HCT116 (cell line): ENCODE results near the gene ANKRD29. TPM values are rescaled to one million over a fixed set of nuclear protein-coding genes. Genes with fewer than 3 reads are reported as not detected.
A peak's percentile ranks its signal among the peaks of the same experiment; 100 is the strongest.

Experiments used
- ATAC-seq: fragments of 200-7000 bp; cut with Tn5 transposase; 2 replicates; pipeline ENCODE4 v1.9.1; 2020; ENCODE audit warnings: mild to moderate bottlenecking, moderate library complexity
- BruUV-seq: library from RNA; stranded (reverse); fragments of 400-500 nt; replicated peaks from 2 replicates; lab custom pipeline; 2021; lab: Mats Ljungman, UMichigan
- CTCF ChIA-PET: fragments of 300-600 bp; sonication (Branson Sonifier 250); formaldehyde crosslinking; loops from one replicate; lab custom pipeline; 2021; ENCODE audit warnings: antibody characterized with exemption; lab: Charles Lee
- POLR2A ChIA-PET: fragments of 300-600, 350-600 bp; sonication (Branson Sonifier 250); formaldehyde crosslinking; loops from one replicate; lab custom pipeline; 2021; ENCODE audit warnings: antibody characterized with exemption; lab: Charles Lee
- RAD21 ChIA-PET, 2 experiments: fragments of 300-600 bp; sonication (Branson Sonifier 250); formaldehyde crosslinking; loops; one replicate each; lab custom pipeline; 2023; ENCODE audit warnings: low total read pairs in 2 of 2; ENCODE audit not compliant: uncharacterized antibody in 2 of 2, unreplicated experiment in 2 of 2, low non-redundant PET in 1 of 2; lab: Charles Lee
- DNase-seq: peaks from one replicate; pipeline ENCODE4 v3.0.0-alpha.2; 2010; ENCODE audit warnings: low read depth, low spot score
- H2AFZ ChIP-seq: fragments of 200-600 bp; shearing (Covaris generic), sonication (generic); 2 replicates; pipeline ENCODE4 v1.6.1; 2017; ENCODE audit warnings: low read depth, mixed run types, mixed read lengths, antibody characterized with exemption, low read length; ENCODE audit not compliant: poor library complexity, severe bottlenecking
- H3K27ac ChIP-seq: 2 replicates; pipeline ENCODE4 v1.5.1; 2012; ENCODE audit warnings: low read depth, low read length
- H3K27me3 ChIP-seq: fragments of 200-600 bp; sonication (generic); 2 replicates; pipeline ENCODE4 v1.6.1; 2016; ENCODE audit warnings: mixed run types, low read length, mixed read lengths; ENCODE audit not compliant: insufficient read depth
- H3K36me3 ChIP-seq, 2 experiments: fragments of 200-500 bp in 1 of 2; fragments of 200-600 bp in 1 of 2; sonication (Bioruptor generic) in 1 of 2; sonication (generic) in 1 of 2; 2 replicates each; pipeline versions ENCODE4 v1.5.1 to v1.6.1; 2014 to 2016; ENCODE audit warnings: low read length in 2 of 2, inconsistent platforms in 1 of 2, mixed read lengths in 1 of 2, mixed run types in 1 of 2; ENCODE audit not compliant: insufficient read depth in 2 of 2, control insufficient read depth in 1 of 2
- H3K4me1 ChIP-seq, 2 experiments: fragments of 200-600 bp in 1 of 2; sonication (generic) in 1 of 2; 2 replicates each; pipeline versions ENCODE4 v1.5.1 to v1.6.1; 2012 to 2017; ENCODE audit warnings: low read length in 2 of 2, inconsistent platforms in 1 of 2, mild to moderate bottlenecking in 1 of 2, mixed read lengths in 1 of 2, mixed run types in 1 of 2, moderate library complexity in 1 of 2; ENCODE audit not compliant: insufficient read depth in 2 of 2, control insufficient read depth in 1 of 2
- H3K4me2 ChIP-seq: fragments of 200-600 bp; sonication (generic); 2 replicates; pipeline ENCODE4 v1.6.1; 2017; ENCODE audit warnings: mixed run types, low read length, mixed read lengths
- H3K4me3 ChIP-seq, 2 experiments: fragments of 200-600 bp in 1 of 2; sonication (generic) in 1 of 2; replicated peaks in 1 of 2; 2 replicates each; pipeline ENCODE4 v1.5.1; 2011 to 2016; ENCODE audit warnings: low read length in 2 of 2, control low read depth in 1 of 2, low read depth in 1 of 2, mild to moderate bottlenecking in 1 of 2, mixed read lengths in 1 of 2, mixed run types in 1 of 2
- H3K79me2 ChIP-seq: fragments of 200-600 bp; sonication (generic); 2 replicates; pipeline ENCODE4 v1.6.1; 2017; ENCODE audit warnings: mild to moderate bottlenecking, mixed run types, low read length, moderate library complexity, mixed read lengths; ENCODE audit not compliant: insufficient read depth
- H3K9ac ChIP-seq: fragments of 200-600 bp; sonication (generic); 2 replicates; pipeline ENCODE4 v1.6.1; 2016; ENCODE audit warnings: low read length, mixed read lengths
- H3K9me2 ChIP-seq: fragments of 200-600 bp; sonication (generic), shearing (Covaris generic); 2 replicates; pipeline ENCODE4 v1.6.1; 2017; ENCODE audit warnings: mixed run types, mild to moderate bottlenecking, moderate library complexity; ENCODE audit not compliant: insufficient read depth
- H3K9me3 ChIP-seq, 2 experiments: fragments of 200-500 bp in 1 of 2; fragments of 200-600 bp in 1 of 2; sonication (Bioruptor generic) in 1 of 2; sonication (generic) in 1 of 2; 2 replicates each; pipeline ENCODE4 v1.6.1; 2014 to 2017; ENCODE audit warnings: low read length in 2 of 2, mixed read lengths in 2 of 2, inconsistent platforms in 1 of 2, low read depth in 1 of 2, mild to moderate bottlenecking in 1 of 2, mixed run types in 1 of 2, moderate library complexity in 1 of 2; ENCODE audit not compliant: control insufficient read depth in 1 of 2, insufficient read depth in 1 of 2
- H4K20me1 ChIP-seq: fragments of 200-600 bp; sonication (generic), shearing (Covaris generic); 2 replicates; pipeline ENCODE4 v1.6.1; 2017; ENCODE audit warnings: mixed run types, mild to moderate bottlenecking, moderate library complexity; ENCODE audit not compliant: insufficient read depth
- CBX3 ChIP-seq: IDR thresholded peaks from 2 replicates; pipeline ENCODE4 v1.6.1; 2012; ENCODE audit warnings: low read depth
- EGR1 ChIP-seq: IDR thresholded peaks from 2 replicates; pipeline ENCODE4 v1.6.1; 2012; ENCODE audit warnings: low read depth
- ELF1 ChIP-seq: IDR thresholded peaks from 2 replicates; pipeline ENCODE4 v1.6.1; 2012; ENCODE audit warnings: low read depth, borderline replicate concordance
- EZH2 ChIP-seq: fragments of 200-600 bp; sonication (generic); IDR thresholded peaks from 2 replicates; pipeline ENCODE4 v1.6.1; 2017; ENCODE audit warnings: antibody characterized with exemption, mixed run types
- EZH2phosphoT487 ChIP-seq: fragments of 200-600 bp; IDR thresholded peaks from 2 replicates; pipeline ENCODE4 v1.6.1; 2018; ENCODE audit warnings: antibody characterized with exemption, borderline replicate concordance
- FOSL1 ChIP-seq: IDR thresholded peaks from 2 replicates; pipeline ENCODE4 v1.6.1; 2012; ENCODE audit warnings: low read depth
- RAD21 ChIP-seq: IDR thresholded peaks from 2 replicates; pipeline ENCODE4 v1.6.1; 2012; ENCODE audit warnings: low read depth, mild to moderate bottlenecking
- SIN3A ChIP-seq: IDR thresholded peaks from 2 replicates; pipeline ENCODE4 v1.6.1; 2012; ENCODE audit warnings: low read depth
- SP1 ChIP-seq: IDR thresholded peaks from 2 replicates; pipeline ENCODE4 v1.6.1; 2012; ENCODE audit warnings: low read depth
- SRF ChIP-seq: IDR thresholded peaks from 2 replicates; pipeline ENCODE4 v1.6.1; 2012; ENCODE audit warnings: low read depth
- TCF7L2 ChIP-seq: IDR thresholded peaks from 2 replicates; pipeline ENCODE4 v1.7.0; 2011; ENCODE audit warnings: borderline replicate concordance, inconsistent platforms; ENCODE audit not compliant: insufficient read depth, insufficient read length; ENCODE audit errors: extremely low read depth
- YY1 ChIP-seq: IDR thresholded peaks from 2 replicates; pipeline ENCODE4 v1.6.1; 2011; ENCODE audit warnings: low read length, low read depth, moderate library complexity, mild to moderate bottlenecking; ENCODE audit not compliant: insufficient replicate concordance; ENCODE audit errors: extremely low read depth
- ZFX ChIP-seq: fragments of 450-650 bp; IDR thresholded peaks from 2 replicates; pipeline ENCODE4 v1.6.1; 2017
- intact Hi-C: fragments of 100-400 bp; cut with micrococcal nuclease; formaldehyde crosslinking; loops from 2 replicates; pipeline ENCODE4 v1.10.0; 2022
- total RNA-seq: library from RNA; stranded (reverse); gene quantifications from one replicate; pipeline ENCODE4 v1.2.1, GENCODE V29; 2021; ENCODE audit not compliant: unreplicated experiment
- TF ChIP-seq, protein P1 (sequence below): IDR thresholded peaks from 2 replicates; pipeline ENCODE4 v1.6.1; 2012; ENCODE audit warnings: low read depth
- TF ChIP-seq, protein P2 (sequence below): IDR thresholded peaks from 2 replicates; pipeline ENCODE4 v1.6.1; 2011; ENCODE audit warnings: mild to moderate bottlenecking, low read length, moderate library complexity; ENCODE audit not compliant: insufficient replicate concordance; ENCODE audit errors: extremely low read depth
- TF ChIP-seq, protein P3 (sequence below): IDR thresholded peaks from 2 replicates; pipeline ENCODE4 v1.6.1; 2012
- TF ChIP-seq, protein P4 (sequence below), 3 experiments: fragments of 200-600 bp in 1 of 3; sonication (generic) in 1 of 3; IDR thresholded peaks in 2 of 3; conservative IDR thresholded peaks in 1 of 3; 2 replicates each; pipeline ENCODE4 v1.5.1; 2012 to 2017; ENCODE audit warnings: low read depth in 2 of 3, low read length in 2 of 3, antibody characterized with exemption in 1 of 3, borderline replicate concordance in 1 of 3, control low read depth in 1 of 3, mild to moderate bottlenecking in 1 of 3, mixed read lengths in 1 of 3, mixed run types in 1 of 3, moderate library complexity in 1 of 3; ENCODE audit not compliant: insufficient read depth in 1 of 3

The ANKRD29 gene
- total RNA-seq, 1 experiment from 2014 or later: 8.8 TPM

DNA sequence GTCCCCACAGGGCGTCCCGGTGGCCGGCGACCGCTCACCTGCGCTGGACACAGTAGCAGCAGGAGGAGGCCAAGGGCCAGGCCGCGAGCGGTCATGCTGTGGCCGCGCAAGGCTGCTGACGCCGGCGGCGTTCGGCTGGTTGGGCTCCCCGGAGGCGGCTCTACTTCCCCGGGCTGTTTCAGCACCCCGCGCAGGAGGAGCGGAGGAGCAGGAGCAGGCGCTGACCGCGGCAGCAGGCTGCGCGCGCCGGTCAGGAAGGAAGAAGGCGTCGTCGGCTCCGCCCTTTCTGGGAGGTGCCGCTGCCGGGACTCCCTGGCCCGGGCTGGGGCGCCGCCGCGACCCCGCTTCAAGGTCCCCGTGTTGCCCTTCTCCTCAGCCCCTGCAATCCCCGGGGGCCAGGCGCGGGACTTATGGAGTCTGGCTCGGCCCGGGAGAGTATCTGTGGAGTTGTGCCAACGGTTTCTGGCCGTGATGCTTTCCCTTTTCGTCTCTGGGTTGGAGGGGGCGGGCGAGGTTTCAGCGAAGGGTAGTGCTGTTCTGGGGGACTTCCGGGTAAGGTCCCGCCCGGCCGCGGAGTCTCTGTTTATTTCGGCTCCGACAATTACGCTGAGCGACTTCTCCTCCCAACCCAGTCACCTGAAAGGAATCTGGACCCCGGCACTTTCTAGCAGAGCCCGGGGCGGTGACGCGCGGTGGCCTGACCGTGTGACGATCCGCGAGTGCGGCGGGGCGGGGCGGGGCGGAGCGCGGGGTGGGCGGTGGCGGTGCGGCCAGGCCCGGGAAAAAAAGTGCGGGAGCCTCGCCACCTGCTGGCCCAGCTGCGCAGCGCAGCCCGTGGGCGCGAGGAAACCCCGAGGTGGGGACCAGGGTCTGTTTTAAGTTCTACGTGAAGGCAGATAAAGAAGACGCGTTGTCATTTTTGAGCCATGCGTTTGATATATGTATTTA, 76.2 kb downstream of the ANKRD29 start, which contains the start of gene NPC1:
NPC1 (minus strand) TSS at position 258 of the 948 bp plus-strand sequence; CDS start at position 95, 163 bp downstream.
- H4K20me1 ChIP-seq: no peaks in the 10 kb centered on the region
- intact Hi-C loops: loop anchor here (1.0 to 5.0 kb wide), 3 partner anchors 70 to 134 kb away; partner anchors contain the start of gene RIOK3
- H3K79me2 ChIP-seq: peaks cover 44% of the 10 kb centered on the region
- H3K4me3 ChIP-seq: peak within 1 kb of the TSS; percentile 80 to 89
- H3K27ac ChIP-seq: peak within 1 kb of the TSS; percentile 95
- DNase-seq (peak; percentile 80), ATAC-seq (peak; percentile 93)
- peak within 1 kb of the TSS; percentile 90 for H3K4me2 ChIP-seq
- H3K4me1 ChIP-seq: peaks cover 8 to 23% of the 10 kb centered on the region in 2 experiments
- RAD21 ChIA-PET: no interaction called here
- POLR2A ChIA-PET: no interaction called here
- H3K27me3 ChIP-seq: no peaks in the 10 kb centered on the region
- H2AFZ ChIP-seq: peak within 1 kb of the TSS; percentile 65
- no peaks in the 10 kb centered on the region for H3K9me3 ChIP-seq
- CTCF ChIA-PET: interaction anchor here (0.9 to 2.5 kb wide), 3 partner anchors 45 to 116 kb away, joined by 4 to 6 read pairs (median 4); no protein-coding TSS in a partner anchor
- H3K9me2 ChIP-seq: no peaks in the 10 kb centered on the region
- peak within 1 kb of the TSS; percentile 96 for H3K9ac ChIP-seq
- no TSS peak for BruUV-seq
- H3K36me3 ChIP-seq: no peaks in the 10 kb centered on the region
- TF ChIP-seq, protein P1, sequence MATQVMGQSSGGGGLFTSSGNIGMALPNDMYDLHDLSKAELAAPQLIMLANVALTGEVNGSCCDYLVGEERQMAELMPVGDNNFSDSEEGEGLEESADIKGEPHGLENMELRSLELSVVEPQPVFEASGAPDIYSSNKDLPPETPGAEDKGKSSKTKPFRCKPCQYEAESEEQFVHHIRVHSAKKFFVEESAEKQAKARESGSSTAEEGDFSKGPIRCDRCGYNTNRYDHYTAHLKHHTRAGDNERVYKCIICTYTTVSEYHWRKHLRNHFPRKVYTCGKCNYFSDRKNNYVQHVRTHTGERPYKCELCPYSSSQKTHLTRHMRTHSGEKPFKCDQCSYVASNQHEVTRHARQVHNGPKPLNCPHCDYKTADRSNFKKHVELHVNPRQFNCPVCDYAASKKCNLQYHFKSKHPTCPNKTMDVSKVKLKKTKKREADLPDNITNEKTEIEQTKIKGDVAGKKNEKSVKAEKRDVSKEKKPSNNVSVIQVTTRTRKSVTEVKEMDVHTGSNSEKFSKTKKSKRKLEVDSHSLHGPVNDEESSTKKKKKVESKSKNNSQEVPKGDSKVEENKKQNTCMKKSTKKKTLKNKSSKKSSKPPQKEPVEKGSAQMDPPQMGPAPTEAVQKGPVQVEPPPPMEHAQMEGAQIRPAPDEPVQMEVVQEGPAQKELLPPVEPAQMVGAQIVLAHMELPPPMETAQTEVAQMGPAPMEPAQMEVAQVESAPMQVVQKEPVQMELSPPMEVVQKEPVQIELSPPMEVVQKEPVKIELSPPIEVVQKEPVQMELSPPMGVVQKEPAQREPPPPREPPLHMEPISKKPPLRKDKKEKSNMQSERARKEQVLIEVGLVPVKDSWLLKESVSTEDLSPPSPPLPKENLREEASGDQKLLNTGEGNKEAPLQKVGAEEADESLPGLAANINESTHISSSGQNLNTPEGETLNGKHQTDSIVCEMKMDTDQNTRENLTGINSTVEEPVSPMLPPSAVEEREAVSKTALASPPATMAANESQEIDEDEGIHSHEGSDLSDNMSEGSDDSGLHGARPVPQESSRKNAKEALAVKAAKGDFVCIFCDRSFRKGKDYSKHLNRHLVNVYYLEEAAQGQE: no peak
- TF ChIP-seq EGR1: peak; percentile 51
- peak; percentile 70; the same call in 1 of the 2 replicates for TF ChIP-seq ZFX
- TF ChIP-seq, protein P2, sequence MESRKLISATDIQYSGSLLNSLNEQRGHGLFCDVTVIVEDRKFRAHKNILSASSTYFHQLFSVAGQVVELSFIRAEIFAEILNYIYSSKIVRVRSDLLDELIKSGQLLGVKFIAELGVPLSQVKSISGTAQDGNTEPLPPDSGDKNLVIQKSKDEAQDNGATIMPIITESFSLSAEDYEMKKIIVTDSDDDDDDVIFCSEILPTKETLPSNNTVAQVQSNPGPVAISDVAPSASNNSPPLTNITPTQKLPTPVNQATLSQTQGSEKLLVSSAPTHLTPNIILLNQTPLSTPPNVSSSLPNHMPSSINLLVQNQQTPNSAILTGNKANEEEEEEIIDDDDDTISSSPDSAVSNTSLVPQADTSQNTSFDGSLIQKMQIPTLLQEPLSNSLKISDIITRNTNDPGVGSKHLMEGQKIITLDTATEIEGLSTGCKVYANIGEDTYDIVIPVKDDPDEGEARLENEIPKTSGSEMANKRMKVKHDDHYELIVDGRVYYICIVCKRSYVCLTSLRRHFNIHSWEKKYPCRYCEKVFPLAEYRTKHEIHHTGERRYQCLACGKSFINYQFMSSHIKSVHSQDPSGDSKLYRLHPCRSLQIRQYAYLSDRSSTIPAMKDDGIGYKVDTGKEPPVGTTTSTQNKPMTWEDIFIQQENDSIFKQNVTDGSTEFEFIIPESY: peak; percentile 38
- TF ChIP-seq SRF: no peak
- TF ChIP-seq ELF1: peak; percentile 88
- peak; percentile 22 for TF ChIP-seq YY1
- TF ChIP-seq RAD21: peak; percentile 67
- peak; percentile 88 for TF ChIP-seq SIN3A
- TF ChIP-seq FOSL1: peak; percentile 50; the same call in 1 of the 2 replicates
- TF ChIP-seq, protein P3, sequence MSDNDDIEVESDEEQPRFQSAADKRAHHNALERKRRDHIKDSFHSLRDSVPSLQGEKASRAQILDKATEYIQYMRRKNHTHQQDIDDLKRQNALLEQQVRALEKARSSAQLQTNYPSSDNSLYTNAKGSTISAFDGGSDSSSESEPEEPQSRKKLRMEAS: peak; percentile 78
- TF ChIP-seq EZH2phosphoT487: no peak
- no peak for TF ChIP-seq CBX3
- TF ChIP-seq SP1: peak; percentile 71
- peak; percentile 20 for TF ChIP-seq TCF7L2
- TF ChIP-seq, protein P4, sequence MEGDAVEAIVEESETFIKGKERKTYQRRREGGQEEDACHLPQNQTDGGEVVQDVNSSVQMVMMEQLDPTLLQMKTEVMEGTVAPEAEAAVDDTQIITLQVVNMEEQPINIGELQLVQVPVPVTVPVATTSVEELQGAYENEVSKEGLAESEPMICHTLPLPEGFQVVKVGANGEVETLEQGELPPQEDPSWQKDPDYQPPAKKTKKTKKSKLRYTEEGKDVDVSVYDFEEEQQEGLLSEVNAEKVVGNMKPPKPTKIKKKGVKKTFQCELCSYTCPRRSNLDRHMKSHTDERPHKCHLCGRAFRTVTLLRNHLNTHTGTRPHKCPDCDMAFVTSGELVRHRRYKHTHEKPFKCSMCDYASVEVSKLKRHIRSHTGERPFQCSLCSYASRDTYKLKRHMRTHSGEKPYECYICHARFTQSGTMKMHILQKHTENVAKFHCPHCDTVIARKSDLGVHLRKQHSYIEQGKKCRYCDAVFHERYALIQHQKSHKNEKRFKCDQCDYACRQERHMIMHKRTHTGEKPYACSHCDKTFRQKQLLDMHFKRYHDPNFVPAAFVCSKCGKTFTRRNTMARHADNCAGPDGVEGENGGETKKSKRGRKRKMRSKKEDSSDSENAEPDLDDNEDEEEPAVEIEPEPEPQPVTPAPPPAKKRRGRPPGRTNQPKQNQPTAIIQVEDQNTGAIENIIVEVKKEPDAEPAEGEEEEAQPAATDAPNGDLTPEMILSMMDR (IDR thresholded peaks at IDR 0.05 in 2 of 3, conservative IDR thresholded peaks at IDR 0.05 in 1 of 3; ENCODE audit: borderline replicate concordance in 1 of 3, insufficient read depth in 1 of 3, low read depth in 2 of 3, low read length in 2 of 3): peak; percentile 43 to 86 (median 72); a peak in 5 of 6 replicates
- no peak for TF ChIP-seq EZH2
